GM12891 (cell line): Measurements from ENCODE around the gene TSPYL2.

Experiments
- DNase-seq: peaks from one replicate; pipeline ENCODE4 v3.0.0; 2011; ENCODE audit warnings: low spot score; ENCODE audit not compliant: insufficient read length
- FAIRE-seq: peaks from 2 replicates; lab custom pipeline; 2011; peaks lifted over from hg19 to GRCh38; lab: Jason Lieb, UNC
- PAX5 ChIP-seq: IDR thresholded peaks from 2 replicates; pipeline ENCODE4 v1.6.1; 2011; ENCODE audit warnings: low read length, moderate library complexity, mild to moderate bottlenecking; ENCODE audit not compliant: insufficient read depth, severe bottlenecking
- POLR2A ChIP-seq: IDR thresholded peaks from 2 replicates; pipeline ENCODE4 v1.6.1; 2011; ENCODE audit warnings: low read depth, low read length, control low read depth
- POLR2AphosphoS5 ChIP-seq: IDR thresholded peaks from 2 replicates; pipeline ENCODE4 v1.6.1; 2011; ENCODE audit warnings: low read depth, low read length, control low read depth
- POU2F2 ChIP-seq: IDR thresholded peaks from 2 replicates; pipeline ENCODE4 v1.6.1; 2011; ENCODE audit warnings: low read depth, mild to moderate bottlenecking, control low read depth, low read length, moderate library complexity
- SPI1 ChIP-seq: IDR thresholded peaks from 2 replicates; pipeline ENCODE4 v1.6.1; 2011; ENCODE audit warnings: low read depth, low read length, control low read depth
- TAF1 ChIP-seq: IDR thresholded peaks from 2 replicates; pipeline ENCODE4 v1.6.1; 2011; ENCODE audit warnings: low read depth, low read length, control low read depth

TSPYL2 gene

DNA sequence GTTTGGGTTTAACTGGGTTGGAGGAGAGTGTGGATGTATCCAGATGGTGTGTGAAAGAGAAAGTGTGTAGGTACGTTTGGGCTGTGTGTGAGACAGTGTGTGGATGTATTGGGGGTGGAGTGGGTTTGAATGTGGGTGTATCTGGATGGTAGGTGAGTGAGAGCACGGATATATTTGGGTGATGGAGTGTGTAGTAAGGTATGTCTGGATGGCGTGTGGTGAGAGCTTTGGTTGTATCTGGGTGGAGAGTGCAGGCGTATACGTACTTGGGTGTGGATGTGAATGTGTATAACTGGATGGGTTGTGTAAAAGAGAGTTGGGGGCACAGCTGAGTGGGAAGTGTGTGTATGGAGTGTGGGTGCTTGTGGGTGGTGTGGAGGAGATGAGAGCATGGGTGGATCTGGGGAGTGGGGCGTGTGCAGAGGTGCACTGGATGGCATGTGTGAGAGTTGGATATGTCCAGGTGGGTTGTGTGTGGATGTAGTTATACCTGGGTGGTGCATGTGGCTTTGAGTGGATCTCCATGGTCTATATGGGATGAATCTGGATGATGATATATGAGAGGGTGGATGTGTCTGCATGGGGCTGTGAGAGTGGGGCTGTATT is 26.8 kb upstream of the TSPYL2 start:
- DNase-seq (no peak), FAIRE-seq (peak; percentile 76)
- TF ChIP-seq PAX5 (no peak), SPI1 (no peak), TAF1 (no peak), POLR2A (no peak), POLR2AphosphoS5 (no peak), POU2F2 (no peak)

DNA sequence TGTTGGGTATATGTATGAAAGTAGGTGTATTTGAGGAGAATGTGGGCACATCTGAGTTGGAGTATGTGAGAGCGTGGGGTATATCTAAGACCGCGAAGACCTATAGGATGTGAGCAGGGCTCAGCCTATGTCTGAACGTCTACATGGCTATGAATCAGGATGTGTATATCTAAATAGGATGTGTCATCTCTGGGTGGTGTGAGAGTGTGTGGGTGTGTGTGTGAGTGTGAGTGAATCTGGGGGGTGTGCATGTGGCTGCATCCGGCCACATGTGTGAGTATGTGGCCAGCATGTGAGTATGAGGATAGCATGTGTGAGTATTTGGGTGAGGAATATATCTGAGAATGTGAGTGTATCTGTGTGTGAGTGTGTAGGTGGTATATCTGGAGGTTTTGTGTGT is 25.9 kb upstream of the TSPYL2 start:
- DNase-seq, result no peak
- no peak for TF ChIP-seq TAF1
- FAIRE-seq, result no peak

DNA sequence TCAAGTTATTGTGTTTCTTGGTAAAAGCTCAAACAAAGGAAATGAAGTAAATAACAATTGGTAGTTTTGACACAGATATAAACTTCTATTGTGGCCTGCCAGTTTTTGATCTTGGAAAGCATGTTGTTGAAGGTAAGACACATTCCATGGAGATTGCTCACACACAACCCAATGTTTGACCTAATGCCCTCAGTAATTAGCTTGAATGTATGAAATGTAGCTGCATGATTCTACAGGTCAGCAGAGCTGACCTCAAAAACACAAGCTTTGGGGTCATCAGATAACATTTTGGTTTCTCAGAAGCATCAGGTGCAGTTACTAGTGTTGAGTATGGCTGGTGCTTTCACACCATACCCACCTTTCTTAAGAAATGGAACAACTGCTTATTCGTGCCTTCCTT is 17.1 kb upstream of the TSPYL2 start:
- no peak for TF ChIP-seq POU2F2
- TF ChIP-seq POLR2A, result no peak
- no peak for TF ChIP-seq PAX5
- TF ChIP-seq TAF1, result no peak
- no peak for TF ChIP-seq POLR2AphosphoS5
- TF ChIP-seq SPI1, result no peak
- DNase-seq, result no peak
- no peak for FAIRE-seq

DNA sequence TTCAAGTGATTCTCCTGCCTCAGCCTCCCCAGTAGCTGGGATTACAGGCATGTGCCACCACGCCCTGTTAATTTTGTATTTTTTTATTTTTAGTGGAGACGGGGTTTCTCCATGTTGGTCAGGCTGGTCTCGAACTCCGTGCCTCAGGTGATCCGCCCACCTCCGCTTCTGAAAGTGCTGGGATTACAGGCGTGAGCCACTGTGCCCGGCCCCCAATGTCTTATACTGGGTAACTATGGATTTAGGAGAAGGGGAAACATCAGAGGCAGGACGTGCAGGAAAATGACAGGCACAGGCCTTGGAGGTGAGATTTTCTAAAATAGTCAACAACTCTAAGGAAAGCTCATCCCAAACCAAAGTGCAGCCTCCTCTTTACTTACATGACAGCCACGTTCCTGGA is 11.1 kb upstream of the TSPYL2 start:
- no peak for TF ChIP-seq PAX5
- no peak for TF ChIP-seq TAF1
- TF ChIP-seq POU2F2, result no peak
- TF ChIP-seq POLR2AphosphoS5, result no peak
- no peak for TF ChIP-seq POLR2A
- TF ChIP-seq SPI1, result no peak
- DNase-seq (no peak), FAIRE-seq (no peak)

DNA sequence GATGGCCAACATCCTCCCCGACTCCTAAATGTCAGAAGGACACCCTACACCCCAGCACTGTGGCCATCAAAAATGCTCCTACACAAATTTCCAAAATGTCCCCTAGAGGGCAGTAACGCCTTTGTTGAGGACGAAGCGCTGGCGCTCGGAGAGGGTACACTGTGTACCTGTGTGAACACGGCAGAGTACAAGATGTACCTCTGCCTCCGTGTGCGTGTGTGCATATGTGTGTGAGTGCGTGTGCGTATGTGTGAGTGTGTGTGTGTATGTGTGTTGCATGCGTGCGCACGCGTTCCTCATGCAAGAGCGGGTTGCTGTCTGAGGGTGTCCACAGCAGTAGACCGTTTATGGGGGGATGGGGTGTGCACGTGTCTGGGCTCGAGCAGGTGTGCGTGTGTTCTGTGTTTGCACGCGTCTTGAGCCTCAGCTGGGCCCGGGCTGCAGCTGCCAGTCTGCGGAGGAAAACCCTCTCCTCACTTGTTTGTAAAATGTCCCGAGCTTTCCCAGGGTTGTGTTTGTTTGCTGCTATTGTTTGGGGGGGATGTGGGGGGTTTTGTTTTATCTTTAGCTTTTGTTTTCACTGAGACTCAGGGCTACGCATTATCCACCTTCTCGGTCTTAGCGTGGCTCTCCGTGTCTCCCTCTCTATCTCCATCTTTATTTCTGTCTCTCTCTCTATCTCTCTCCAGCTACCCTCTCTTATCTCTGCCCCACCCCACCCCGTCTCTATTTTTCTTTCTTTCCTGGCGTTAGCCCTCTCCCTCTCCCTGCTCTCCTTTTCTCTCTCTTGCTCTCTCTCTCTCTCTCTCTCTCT is 10.4 kb upstream of the TSPYL2 start:
- TF ChIP-seq TAF1, result no peak
- no peak for TF ChIP-seq PAX5
- TF ChIP-seq POU2F2, result no peak
- no peak for TF ChIP-seq SPI1
- TF ChIP-seq POLR2A, result no peak
- no peak for TF ChIP-seq POLR2AphosphoS5
- FAIRE-seq (peak; percentile 99), DNase-seq (peak; percentile 36)

DNA sequence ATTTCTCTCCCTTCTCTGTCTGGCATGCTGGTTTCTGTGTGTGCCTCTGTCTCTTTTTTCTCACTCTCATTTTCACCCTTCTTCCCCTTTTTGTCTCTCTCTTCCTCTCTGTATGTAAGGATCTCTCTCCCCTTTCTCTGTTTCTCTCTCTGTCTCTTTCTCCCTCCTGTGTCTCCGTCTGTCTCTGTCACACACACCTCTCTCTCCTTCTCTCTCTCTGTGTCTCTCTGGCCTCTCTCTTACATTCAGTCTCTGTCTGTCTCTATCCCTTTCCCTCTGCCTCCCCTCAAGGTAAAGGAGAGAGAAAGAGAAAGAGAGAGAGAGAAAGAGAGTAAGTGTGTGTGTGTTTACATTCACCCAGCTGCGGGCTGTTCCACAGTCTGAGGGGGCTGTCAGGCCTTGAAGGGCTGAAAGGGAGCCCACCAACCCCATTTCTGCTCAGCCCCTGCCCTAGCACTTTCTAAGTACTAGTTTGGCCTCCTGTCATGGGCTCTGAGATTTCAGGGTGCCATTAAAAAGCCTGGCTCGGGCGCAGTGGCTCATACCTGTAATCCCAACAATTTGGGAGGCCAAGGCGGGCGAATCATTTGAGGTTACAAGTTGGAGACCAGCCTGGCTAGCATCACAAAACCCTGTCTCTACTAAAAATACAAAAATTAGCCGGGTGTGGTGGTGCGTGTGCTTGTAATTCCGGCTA is 9.6 kb upstream of the TSPYL2 start:
- FAIRE-seq, result peak; percentile 74
- no peak for DNase-seq
- TF ChIP-seq POU2F2 (no peak), SPI1 (peak; percentile 46; the same call in 1 of the 2 replicates)

DNA sequence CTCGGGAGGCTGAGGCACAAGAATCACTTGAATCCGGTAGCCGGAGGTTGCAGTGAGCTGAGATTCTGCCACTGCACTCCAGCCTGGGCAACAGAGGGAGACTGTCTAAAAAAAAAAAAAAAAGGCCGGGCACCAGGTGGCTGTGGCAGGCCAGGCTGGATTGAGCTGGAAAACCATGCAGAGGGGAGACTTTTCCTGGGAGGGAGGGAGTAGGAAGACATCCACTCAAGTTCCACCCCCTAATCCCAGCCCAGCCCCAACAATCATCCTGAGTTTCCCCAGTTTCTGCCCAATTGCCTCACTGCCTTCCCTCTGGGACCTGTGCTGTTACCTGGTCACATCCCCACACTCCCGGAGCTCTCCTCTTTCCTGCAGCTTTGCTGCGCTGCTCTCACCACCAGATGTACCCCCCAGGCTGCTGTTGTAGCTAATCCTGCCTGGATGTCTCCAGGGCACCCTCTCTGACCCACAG is 9.0 kb upstream of the TSPYL2 start:
- DNase-seq, result no peak
- peak; percentile 85 for FAIRE-seq
- TF ChIP-seq POLR2A (no peak), POLR2AphosphoS5 (no peak), POU2F2 (no peak), PAX5 (no peak), SPI1 (no peak), TAF1 (no peak)

DNA sequence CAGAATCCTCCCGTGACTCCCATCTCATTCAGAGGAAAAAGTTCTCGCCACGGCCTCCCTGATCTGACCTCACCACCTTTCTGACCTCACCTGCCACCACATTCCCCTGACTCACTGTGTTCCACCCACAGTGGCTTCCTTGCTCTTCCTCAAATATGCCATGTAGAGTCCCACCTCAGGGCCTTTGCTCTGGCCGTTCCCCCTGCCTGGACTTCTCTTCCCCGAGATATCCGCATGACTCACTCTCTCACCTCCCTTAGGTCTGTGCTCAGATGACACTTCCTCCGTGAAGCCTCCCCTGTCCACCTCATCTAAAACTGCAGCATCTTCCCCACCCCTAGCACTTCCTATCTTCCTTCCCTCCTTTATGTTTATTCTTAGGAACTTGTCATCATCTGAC is 7.2 kb upstream of the TSPYL2 start:
- TF ChIP-seq POLR2A, result no peak
- TF ChIP-seq TAF1, result no peak
- TF ChIP-seq PAX5, result no peak
- no peak for TF ChIP-seq SPI1
- no peak for TF ChIP-seq POU2F2
- TF ChIP-seq POLR2AphosphoS5, result no peak
- FAIRE-seq (no peak), DNase-seq (no peak)

DNA sequence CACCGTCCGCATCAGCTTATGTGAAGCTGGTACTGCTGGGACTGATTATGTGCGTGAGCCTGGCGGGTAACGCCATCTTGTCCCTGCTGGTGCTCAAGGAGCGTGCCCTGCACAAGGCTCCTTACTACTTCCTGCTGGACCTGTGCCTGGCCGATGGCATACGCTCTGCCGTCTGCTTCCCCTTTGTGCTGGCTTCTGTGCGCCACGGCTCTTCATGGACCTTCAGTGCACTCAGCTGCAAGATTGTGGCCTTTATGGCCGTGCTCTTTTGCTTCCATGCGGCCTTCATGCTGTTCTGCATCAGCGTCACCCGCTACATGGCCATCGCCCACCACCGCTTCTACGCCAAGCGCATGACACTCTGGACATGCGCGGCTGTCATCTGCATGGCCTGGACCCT is 5.5 kb upstream of the TSPYL2 start:
- no peak for FAIRE-seq
- no peak for DNase-seq
- TF ChIP-seq POU2F2, result no peak
- TF ChIP-seq PAX5, result no peak
- no peak for TF ChIP-seq TAF1
- no peak for TF ChIP-seq POLR2AphosphoS5
- TF ChIP-seq POLR2A, result no peak
- no peak for TF ChIP-seq SPI1
